GM15510 (cell line): ENCODE measurements around the gene LYST.

ENCODE experiments used
- POLR2A ChIP-seq: IDR thresholded peaks from 3 replicates; pipeline ENCODE4 v1.6.1; 2011; ENCODE audit warnings: borderline replicate concordance; ENCODE audit not compliant: insufficient read length; ENCODE audit errors: extremely low read depth

Gene LYST

DNA sequence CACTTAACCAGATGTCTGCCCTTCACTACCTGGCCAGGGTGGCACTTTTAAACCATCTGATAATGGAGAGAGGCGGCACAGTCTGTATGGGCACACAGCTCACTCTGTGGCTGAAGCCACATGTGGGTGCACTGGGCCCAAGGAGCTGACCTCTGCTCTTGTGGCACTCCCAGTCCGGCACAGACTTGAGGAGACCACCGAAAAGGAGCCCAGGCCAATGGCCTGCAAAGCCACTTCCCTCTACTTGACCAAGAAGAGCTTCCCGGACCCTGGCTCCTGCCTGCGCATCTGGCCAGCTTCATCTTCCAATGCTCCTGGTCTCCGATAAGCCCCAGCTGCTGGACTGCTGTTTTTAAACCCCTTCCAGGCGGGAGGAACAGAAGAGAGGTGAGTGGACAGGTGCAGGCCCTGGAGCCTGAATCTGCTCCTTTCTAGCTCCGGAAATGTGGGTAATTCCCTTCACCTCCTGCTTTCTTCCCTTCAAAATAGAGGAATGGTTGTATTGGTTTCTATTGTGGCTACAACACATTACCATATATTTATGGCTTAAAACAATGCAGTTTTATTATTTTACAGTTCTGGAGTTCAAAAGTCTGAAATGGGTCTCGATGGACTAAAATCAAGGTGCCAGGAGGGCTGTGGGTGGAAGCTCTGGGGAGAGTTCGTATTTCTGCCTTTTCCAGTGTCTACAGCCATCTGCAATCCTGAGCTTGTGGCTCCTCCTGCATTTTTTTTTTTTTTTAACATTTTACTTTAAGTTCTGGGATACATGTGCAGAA lies 228.8 kb downstream of the LYST start:
- no peak for TF ChIP-seq POLR2A

DNA sequence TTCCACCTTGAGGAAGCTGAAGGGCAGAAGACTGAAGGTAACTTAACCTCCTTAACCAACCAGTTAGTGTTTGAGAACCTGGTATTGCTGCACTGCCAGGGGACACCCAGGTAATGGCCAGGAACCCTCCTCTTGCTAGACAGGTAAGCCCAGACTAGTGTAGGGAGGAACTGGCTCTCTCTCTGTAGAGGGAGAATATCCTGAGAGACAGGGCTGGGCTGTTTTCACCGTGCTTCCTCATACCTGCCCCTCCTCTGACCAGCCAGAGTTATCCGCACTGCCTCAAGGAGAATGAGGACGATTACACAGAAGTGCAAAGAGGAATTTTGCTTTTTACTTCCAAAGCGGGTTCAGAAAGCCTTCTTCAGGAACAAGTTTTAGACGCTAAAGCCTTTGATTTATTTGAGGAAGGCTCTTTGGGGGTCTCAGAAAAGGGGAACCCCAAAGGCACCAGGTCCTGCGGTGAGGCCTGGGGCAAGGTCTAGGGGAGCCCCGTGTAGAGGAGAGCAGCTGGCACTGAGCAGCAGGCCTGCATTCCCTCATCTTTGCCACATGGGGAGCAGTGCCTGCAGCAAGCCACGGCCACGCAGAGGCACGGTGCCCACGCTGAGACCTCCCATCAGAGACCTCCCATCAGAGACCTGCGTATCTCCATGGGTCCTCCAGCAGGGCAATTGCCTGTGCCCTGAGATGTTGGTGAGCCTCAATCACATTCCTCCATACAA lies 230.6 kb downstream of the LYST start:
- no peak for TF ChIP-seq POLR2A

- no peak for TF ChIP-seq POLR2A
Measured at GRCh38 chr1:235632506-235633401, 234.0 kb downstream of the LYST start.

GRCh38 chr1:235631816-235632215 lies 234.9 kb downstream of the LYST start:
- no peak for TF ChIP-seq POLR2A

- TF ChIP-seq POLR2A, result no peak
Measured at GRCh38 chr1:235628316-235629005, 238.2 kb downstream of the LYST start.

DNA sequence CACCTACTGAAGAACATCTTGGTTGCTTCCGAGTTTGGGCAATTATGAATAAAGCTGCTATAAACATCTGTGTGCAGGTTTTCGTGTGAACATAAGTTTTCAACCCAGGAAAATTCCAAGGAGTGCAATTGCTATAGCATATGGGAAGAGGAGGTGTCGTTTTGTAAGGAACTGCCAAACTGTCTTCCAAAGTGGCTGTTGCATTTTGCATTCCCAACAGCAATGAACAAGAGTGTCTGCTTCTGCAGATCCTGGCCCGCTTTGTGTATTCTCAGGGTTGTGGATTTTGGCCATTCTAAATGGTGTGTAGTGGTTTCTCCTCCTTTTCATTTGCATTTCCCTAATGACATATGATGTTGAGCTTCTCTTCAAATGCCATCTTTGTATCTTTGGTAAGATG lies 240.9 kb downstream of the LYST start:
- no peak for TF ChIP-seq POLR2A

DNA sequence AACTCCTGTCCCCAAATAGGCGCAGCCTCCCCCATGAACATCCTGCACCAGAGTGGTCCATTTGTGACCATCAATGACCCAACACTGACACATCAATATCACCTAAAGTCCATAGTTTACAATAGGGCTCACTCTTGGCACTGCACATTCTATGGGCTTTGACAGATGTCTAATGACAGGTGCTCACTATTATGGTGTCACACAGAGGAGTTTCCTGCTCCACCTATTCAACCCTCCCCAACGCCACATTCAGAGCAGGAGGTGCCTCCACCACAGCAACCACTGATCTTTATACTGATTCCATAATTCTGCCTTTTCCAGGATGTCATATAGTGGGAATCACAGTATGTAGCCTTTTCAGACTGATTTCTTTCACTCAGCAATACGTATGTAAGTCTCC lies 241.4 kb downstream of the LYST start:
- TF ChIP-seq POLR2A, result no peak

GRCh38 chr1:235624721-235625333 lies 241.9 kb downstream of the LYST start:
- TF ChIP-seq POLR2A, result no peak

DNA sequence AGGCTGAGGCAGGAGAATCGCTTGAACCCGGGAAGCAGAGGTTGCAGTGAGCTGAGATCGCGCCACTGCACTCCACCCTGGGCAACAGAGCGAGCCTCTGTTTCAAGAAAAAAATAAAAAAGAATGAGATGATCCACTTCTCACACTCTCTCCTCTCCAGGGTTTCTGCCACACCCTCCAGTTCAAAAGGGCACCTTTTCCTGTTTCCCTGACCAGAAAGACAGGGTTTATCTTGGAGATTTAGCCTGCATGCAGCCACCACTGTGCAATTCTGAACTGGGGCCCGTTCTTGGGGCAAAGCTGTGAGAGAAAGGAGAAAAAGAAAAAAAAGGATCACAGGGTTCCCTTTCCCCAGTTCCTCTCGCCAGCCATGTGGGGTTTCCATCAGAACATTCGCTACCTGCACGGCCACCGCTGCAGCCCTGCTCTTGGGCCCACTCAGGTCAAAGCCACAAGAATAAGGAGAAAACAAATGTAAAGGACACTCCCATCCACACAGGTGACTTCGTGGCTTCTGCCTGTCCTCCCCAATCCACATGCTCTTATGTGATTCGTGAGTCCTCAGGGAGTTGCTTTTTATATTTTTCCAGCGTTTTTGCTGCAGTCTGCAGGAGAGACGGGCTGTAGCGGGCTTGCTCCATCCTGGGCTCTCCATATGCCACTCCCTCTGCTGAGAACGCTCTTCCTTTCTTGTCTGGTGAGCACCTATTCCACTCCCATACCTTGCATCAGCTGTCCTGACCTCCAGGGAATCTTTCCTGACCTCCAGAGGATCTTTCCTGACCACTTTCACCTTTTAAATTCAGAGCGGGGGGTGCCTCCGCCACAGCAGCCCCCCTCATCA lies 243.5 kb downstream of the LYST start:
- no peak for TF ChIP-seq POLR2A

GRCh38 chr1:235617808-235618207 lies 248.9 kb downstream of the LYST start:
- TF ChIP-seq POLR2A, result no peak

- TF ChIP-seq POLR2A, result no peak
Measured at GRCh38 chr1:235617140-235617539, 249.6 kb downstream of the LYST start.

DNA sequence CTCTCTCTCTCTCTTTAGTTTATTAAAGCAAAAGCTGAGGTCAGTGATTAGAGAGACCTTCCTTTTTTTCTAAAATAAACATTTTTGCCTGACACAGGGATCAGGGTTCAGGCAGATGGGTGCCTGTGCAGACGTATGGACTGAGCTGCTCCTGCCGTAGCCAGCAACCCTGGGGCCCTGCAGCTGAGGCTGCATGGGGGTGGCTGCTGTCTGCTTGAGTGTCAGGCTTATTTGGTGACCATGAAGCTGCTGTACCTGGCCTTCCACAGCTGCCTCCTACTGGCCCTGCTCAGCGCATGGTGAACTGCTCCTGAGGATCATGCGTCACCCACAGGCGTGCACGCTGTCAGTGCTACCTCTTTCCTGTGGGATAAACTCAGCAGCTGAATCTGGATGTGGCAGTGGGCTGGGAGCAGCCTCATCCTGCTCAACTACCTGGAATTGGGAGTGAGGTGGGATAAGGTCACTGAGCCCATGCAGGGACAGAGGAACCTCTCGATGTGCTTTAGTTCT lies 252.2 kb downstream of the LYST start:
- no peak for TF ChIP-seq POLR2A

GRCh38 chr1:235613602-235614001 lies 253.1 kb downstream of the LYST start:
- TF ChIP-seq POLR2A, result no peak

GRCh38 chr1:235612761-235613160 lies 253.9 kb downstream of the LYST start:
- TF ChIP-seq POLR2A, result no peak
